LNCaP clone FGC (cell line): ENCODE data around the gene CCDC93.

Experiments used
- DNase-seq: peaks from one replicate; pipeline ENCODE4 v3.0.0-alpha.2; 2011; ENCODE audit warnings: low read depth
- H3K4me3 ChIP-seq: 2 replicates; pipeline ENCODE4 v1.5.1; 2011; ENCODE audit warnings: mild to moderate bottlenecking, low read depth, low read length, control low read depth
- CTCF ChIP-seq: IDR thresholded peaks from 2 replicates; pipeline ENCODE4 v1.5.1; 2012; ENCODE audit warnings: mild to moderate bottlenecking; ENCODE audit not compliant: control insufficient read depth, insufficient read depth; ENCODE audit errors: extremely low read depth

CCDC93 gene

GRCh38 chr2:118012778-118013177 lies 1.1 kb downstream of the CCDC93 start:
- no peak for TF ChIP-seq CTCF
- DNase-seq = no peak
- peak overlapping the region; percentile 93 for H3K4me3 ChIP-seq

- no peak overlapping the region for H3K4me3 ChIP-seq
- no peak for TF ChIP-seq CTCF
- no peak for DNase-seq
Observed at GRCh38 chr2:118010473-118010872, 3.4 kb downstream of the CCDC93 start.

- TF ChIP-seq CTCF = no peak
- H3K4me3 ChIP-seq = no peak overlapping the region
- DNase-seq = no peak
Observed at GRCh38 chr2:118006861-118007260, 7.0 kb downstream of the CCDC93 start.

- no peak overlapping the region for H3K4me3 ChIP-seq
- no peak for DNase-seq
- no peak for TF ChIP-seq CTCF
Observed at GRCh38 chr2:118006326-118006725, 7.5 kb downstream of the CCDC93 start.

GRCh38 chr2:118003396-118003824 lies 10.5 kb downstream of the CCDC93 start:
- peak; percentile 74 for TF ChIP-seq CTCF
- no peak overlapping the region for H3K4me3 ChIP-seq
- DNase-seq = peak; percentile 56

GRCh38 chr2:118000041-118000440 lies 13.8 kb downstream of the CCDC93 start:
- TF ChIP-seq CTCF = no peak
- no peak overlapping the region for H3K4me3 ChIP-seq
- DNase-seq = no peak

GRCh38 chr2:117997872-117998454 lies 15.9 kb downstream of the CCDC93 start:
- no peak overlapping the region for H3K4me3 ChIP-seq
- DNase-seq = no peak
- no peak for TF ChIP-seq CTCF
